OCI-LY1 (cell line): ENCODE measurements around the gene SLC27A2.

ENCODE experiments used
- EZH2 ChIP-seq: fragments of 200-600 bp; sonication (generic), shearing (Covaris generic); IDR thresholded peaks from 2 replicates; pipeline ENCODE4 v1.8.0; 2017; ENCODE audit warnings: borderline replicate concordance, mixed run types, mild to moderate bottlenecking, antibody characterized with exemption, low read length, moderate library complexity, mixed read lengths
- TF ChIP-seq, protein P1 (sequence below): fragments of 200-600 bp; sonication (generic), shearing (Covaris generic); IDR thresholded peaks from 2 replicates; pipeline ENCODE4 v1.5.1; 2017; ENCODE audit warnings: mild to moderate bottlenecking, antibody characterized with exemption, low read length, moderate library complexity, mixed read lengths

DNA sequence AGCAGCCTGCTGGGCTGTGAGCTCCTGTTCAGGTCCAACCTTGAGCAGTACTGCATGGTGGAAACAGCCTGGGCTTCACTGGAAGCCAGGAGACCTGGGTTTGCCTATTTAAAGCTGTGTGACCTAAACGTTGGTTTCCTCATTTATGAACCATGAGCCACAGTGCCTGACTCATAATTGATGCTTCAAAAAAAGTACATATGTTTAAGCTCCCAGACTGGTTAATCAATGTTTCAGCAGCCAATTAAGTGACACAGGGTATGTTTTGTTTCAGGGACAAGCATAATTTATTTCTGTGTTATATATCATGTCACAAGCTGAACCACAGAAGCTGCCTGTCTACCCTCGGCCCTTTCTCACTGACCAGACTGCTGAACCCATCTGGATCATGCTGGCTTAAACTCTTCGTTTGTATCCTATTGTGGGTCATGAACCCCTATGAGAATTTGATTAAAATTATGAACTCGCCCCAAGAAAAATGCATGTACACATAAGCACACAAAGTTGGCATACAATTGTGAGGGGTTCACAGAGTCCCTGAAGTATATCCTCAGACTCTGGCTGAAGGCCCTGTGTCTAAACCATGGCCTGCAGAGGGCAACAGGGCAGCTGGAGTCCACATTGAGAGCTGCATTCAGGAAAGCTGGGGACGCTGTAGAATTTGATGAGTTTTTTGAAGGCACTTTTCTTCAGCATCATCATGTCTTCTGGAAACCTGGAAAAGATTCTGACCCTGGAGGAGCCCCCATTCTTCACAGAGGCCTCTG lies 59.9 kb downstream of the SLC27A2 start:
- TF ChIP-seq, protein P1, sequence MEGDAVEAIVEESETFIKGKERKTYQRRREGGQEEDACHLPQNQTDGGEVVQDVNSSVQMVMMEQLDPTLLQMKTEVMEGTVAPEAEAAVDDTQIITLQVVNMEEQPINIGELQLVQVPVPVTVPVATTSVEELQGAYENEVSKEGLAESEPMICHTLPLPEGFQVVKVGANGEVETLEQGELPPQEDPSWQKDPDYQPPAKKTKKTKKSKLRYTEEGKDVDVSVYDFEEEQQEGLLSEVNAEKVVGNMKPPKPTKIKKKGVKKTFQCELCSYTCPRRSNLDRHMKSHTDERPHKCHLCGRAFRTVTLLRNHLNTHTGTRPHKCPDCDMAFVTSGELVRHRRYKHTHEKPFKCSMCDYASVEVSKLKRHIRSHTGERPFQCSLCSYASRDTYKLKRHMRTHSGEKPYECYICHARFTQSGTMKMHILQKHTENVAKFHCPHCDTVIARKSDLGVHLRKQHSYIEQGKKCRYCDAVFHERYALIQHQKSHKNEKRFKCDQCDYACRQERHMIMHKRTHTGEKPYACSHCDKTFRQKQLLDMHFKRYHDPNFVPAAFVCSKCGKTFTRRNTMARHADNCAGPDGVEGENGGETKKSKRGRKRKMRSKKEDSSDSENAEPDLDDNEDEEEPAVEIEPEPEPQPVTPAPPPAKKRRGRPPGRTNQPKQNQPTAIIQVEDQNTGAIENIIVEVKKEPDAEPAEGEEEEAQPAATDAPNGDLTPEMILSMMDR = no peak
- no peak for TF ChIP-seq EZH2
